COR-L47 (cell line): ENCODE results near the gene SLAMF8.

ENCODE experiments used
- DNase-seq: peaks from one replicate; lab custom pipeline; 2025; lab: John Stamatoyannopoulos, UW

SLAMF8 gene

GRCh38 chr1:159826441-159827101 lies at the start of gene SLAMF8:
TSS of gene SLAMF8 (plus strand) at chr1:159826873. CDS start at chr1:159826899, 26 bp downstream.
- DNase-seq: no peak

DNA sequence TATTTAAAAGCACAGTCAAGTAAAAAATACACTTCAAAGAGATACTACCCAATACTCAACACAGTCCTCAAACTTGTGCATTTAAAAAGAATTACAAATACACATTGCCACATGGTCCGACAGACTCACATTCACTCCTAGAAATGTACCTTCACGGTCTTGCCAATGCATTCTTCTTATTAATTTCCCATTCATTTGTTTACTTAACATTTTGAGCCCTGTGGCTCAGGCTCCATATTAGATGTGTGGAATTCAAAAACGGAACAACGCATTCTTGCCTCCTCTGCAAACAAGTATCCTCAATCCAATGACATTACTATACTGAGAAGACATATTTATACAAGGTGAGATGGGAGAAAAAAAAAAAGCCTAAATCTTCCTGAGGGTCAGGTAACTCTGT lies 48.4 kb upstream of the SLAMF8 start:
- no peak for DNase-seq

DNA sequence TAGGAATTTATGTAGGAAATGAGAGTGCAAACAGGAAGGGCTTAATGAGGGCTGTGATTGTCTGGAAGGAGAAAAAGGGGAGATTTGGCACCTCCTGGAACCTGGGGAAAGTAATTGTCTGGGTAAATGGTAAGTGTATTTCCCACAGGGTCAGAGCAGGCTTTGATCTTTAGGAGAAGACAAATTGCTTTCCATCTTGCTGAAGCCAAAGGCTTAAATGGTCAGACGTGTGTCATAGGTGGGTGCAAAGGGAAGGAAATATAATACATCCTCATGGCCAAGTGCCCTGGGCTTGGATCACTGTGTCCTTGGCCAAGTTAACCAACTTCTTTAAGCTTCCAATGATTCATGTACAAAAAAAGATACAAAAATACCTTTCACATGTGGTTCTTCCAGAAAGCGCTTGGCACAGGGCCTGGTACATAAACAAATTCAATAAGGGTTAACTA lies 47.2 kb upstream of the SLAMF8 start:
- no peak for DNase-seq

DNA sequence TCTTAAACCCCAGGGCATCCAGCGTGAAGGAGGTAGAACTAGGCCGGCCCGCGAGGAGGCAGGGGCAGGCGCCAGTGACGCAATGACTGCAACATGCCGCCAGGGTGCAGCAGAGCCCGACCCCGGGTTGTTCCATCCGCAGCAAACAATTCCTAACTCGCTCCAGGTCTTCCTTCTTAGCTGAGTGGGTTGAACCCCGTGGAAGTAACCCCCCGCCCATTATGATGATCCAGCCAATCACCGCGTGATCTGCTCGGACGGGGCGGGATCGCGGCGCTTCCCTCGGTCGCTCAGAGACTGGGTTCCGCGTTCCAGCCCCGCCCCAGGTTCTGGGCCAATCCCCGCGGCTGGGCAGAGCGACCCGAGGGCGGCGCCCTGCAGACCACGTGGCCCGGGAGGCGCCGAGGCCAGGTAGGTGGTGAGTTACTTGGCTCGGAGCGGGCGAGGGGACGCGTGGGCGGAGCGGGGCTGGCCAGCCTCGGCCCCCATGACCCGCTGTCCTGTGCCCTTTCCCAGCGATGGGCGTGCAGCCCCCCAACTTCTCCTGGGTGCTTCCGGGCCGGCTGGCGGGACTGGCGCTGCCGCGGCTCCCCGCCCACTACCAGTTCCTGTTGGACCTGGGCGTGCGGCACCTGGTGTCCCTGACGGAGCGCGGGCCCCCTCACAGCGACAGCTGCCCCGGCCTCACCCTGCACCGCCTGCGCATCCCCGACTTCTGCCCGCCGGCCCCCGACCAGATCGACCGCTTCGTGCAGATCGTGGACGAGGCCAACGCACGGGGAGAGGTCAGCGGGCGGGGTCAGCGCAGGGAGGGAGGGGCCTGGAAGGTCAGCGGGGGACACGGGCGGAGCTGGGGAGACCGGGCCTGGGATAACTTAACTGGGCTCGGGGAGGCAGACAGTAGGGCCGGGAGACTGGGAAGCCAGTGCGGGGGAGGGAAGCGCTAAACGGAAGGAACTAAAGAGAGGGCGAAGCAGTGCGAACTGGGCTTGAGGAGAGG lies 45.8 kb upstream of the SLAMF8 start, which contains the start of gene DUSP23:
Gene DUSP23, plus strand, starts transcription at position 380 of the 1,000 bp plus-strand sequence. Its CDS starts 139 bp downstream, at position 519.
- DNase-seq: peak; percentile 97

DNA sequence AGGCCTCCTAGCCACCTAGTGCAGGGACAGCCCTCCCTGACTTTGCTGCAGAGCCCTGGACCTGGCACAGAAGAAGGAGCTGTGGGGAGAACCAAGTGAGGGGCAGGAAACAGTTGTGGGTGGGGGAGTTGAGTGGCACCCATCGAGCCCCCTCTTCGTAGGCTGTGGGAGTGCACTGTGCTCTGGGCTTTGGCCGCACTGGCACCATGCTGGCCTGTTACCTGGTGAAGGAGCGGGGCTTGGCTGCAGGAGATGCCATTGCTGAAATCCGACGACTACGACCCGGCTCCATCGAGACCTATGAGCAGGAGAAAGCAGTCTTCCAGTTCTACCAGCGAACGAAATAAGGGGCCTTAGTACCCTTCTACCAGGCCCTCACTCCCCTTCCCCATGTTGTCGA lies 44.7 kb upstream of the SLAMF8 start:
- no peak for DNase-seq

DNA sequence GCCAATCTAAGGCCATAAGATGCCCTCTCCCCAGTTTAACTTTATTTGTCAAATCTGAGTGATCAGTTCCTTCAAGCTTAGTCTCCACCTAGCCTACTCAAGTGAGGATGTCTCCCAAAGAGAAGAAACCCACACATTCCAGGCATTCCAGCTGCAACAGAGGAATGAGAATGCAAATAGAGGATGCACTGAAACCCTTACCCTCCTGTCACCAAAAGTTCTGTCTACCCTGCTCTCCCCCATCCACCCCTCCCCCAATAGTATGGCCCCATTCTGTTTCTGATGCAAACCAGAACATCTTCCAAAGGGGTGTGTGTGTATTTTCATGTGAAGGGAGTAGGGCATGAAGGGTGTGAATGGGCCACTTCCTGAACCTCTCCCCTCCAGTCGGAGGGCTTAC lies 42.9 kb upstream of the SLAMF8 start:
- DNase-seq: no peak

DNA sequence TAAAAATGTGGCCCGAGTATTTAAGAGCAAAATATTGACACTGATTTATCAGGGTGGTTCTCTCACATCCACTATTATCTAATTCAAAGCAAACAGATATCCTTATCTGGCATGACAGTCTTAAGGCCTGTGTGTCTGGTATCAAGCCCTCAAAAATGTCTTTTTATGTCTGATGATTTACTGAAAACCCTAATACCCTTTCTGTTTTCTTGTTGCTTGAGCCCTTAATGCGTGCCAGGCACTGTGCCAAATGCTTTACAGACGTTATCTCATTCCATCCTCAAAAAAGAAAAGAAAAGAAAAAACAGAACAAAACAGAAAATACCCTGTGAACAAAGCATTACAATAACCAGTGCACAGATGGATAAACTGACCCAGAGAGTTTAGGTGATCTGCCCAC lies 40.2 kb upstream of the SLAMF8 start:
- DNase-seq: no peak

GRCh38 chr1:159786966-159787365 lies 39.7 kb upstream of the SLAMF8 start:
- no peak for DNase-seq

DNA sequence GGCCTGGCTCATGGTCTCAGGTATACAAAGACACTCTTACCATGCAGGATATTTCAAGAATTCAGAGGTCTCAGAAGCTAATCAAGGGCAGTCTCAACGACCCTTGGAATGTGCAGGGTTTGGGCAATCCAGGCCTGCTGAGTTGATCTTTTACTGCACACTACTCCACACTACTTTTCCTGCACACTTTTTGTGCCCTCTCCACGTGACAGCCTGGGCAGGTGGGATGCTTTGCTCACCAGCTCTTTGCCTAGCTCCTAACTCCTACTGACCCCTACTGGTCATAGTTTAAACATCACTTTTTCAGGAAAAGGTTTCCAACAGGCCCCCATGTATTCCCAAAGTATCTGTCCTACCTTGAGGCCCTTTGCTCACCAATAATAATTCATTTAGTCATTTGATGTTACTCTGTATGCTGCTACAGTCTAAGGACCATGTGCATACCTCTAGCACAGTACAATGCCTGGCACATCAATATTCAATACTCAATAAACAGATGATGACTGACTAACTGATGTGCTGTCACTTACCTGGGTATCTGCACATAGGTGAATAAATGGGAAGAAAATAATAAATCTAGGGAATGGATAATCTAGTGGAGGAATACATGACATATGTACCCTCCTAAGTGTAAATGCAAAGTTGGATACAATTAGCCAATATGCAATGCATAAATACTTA lies 36.3 kb upstream of the SLAMF8 start:
- peak; percentile 25 for DNase-seq

GRCh38 chr1:159791031-159791430 lies 35.6 kb upstream of the SLAMF8 start:
- DNase-seq: no peak

- DNase-seq: no peak
Observed at GRCh38 chr1:159791461-159791860, 35.2 kb upstream of the SLAMF8 start.

- DNase-seq: no peak
Observed at GRCh38 chr1:159795534-159795933, 31.1 kb upstream of the SLAMF8 start.

- DNase-seq: peak; percentile 87
Observed at GRCh38 chr1:159798893-159799292, 27.8 kb upstream of the SLAMF8 start.

GRCh38 chr1:159799446-159799985 lies 27.2 kb upstream of the SLAMF8 start:
- no peak for DNase-seq

DNA sequence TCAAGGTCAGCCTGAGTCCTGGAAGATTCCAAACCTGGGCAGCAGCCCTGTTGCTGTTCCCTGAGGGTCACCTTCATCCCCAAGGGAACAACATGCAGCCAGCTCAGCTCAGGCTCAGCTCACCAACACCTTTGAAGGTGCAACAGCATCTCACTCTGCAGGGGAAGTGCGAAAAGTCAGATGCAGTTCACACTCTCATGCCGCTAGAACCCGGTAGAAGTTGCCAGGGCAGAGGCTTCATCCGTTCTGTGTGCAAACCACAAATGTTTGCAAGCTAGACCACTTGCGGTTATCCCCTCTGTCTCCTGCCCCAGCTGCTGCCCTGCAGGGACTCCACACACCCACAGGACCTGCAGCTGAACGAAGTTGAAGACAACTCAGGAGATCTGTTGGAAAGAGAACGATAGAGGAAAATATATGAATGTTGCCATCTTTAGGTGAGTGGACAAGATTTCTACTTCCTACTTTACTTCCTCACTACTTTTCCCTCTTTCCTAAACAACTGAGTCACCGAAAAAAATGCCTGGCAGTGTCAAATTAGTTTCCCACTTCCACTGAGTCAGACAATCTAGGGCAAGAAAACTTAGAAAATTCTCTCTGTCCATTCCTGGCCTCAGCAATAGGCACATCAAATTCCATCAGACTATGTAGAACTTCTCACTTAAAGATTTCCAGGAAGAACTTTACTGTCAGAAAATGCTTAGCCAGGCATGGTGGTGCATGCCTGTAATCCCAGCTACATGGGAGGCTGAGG lies 26.3 kb upstream of the SLAMF8 start:
- no peak for DNase-seq

- DNase-seq: no peak
Observed at GRCh38 chr1:159802111-159802510, 24.6 kb upstream of the SLAMF8 start, which contains the start of gene FCRL6. TSS of gene FCRL6 (plus strand) at chr1:159802360. CDS start at chr1:159802425, 65 bp downstream.

GRCh38 chr1:159803956-159804689 lies 22.6 kb upstream of the SLAMF8 start:
- DNase-seq: no peak

DNA sequence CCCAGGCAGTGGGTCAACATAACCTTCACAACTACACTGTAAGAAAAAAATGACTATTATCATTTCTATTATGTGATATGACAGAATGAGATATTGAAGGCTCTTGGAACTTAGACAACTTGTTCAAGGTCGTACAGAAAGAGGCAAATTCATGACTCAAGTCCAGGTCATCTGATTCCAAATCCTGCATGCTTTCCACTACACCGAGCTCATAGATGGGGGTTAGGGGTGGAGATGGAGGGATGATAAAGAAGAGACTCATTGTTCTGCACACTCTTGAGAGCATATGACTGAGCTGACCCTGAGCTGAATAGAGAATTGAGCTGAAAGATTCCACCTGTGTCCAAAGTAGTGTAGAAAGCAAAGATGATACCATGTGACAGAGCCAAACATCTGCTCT lies 21.7 kb upstream of the SLAMF8 start:
- no peak for DNase-seq

DNA sequence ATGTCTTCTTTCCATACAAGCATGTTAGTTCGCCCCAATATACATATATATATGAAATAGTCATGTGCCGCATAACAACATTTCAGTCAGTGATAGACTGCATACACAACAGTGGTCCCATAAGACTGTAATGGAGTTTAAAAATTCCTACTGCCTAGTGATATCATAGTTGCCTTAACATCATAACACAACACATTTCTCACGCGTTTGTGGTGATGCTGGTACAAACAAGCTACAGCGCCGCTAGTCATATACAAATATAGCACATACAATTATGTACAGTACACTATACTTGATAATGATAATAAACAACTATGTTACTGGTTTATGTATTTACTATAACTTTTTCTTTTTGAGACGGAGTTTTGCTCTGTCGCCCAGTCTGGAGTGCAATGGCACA lies 10.7 kb upstream of the SLAMF8 start:
- no peak for DNase-seq

DNA sequence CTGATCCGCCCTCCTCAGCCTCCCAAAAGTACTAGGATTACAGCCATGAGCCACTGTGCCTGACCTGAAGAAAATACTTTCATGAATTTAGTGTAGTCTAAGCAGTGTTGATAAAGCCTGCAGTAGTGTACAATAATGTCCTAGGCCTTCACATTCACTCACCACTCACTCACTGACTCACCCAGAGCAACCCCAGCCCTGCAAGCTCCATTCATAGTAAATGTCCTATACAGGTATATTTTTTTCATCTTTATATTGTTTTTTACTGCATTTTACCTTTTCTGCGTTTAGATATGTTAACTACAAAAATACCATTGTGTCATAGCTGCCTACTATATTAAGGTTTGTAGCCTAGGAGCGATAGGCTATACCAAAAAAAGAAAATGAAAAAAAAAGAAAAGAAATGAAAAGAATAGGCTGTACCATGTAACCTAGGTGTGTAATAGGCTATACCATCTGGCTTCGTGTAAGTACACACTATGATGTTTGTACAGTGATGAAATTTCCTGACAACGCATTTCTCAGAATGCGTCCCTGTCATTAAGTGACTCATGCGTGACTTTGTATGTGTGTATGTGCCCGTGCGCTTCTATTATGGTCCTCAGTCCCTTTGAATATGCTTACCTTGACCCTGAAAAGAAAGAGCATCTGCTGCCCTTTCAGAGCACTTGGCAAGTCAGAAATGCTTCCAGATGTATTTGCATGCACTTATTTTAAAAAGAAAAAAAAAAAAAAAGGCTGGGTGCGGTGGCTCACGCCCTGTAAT lies 9.2 kb upstream of the SLAMF8 start:
- DNase-seq: peak; percentile 77
